Calu3 (cell line): ENCODE data around the gene PITPNB. TPM values are rescaled to one million over a fixed set of nuclear protein-coding genes. Genes with fewer than 3 reads are reported as not detected.

Source experiments
- BruUV-seq: library from RNA; stranded (reverse); fragments of 400-500 nt; replicated peaks from 2 replicates; lab custom pipeline; 2021; lab: Mats Ljungman, UMichigan
- CTCF ChIA-PET: fragments of 300-600 bp; sonication (Branson Sonifier 250); formaldehyde crosslinking; loops from one replicate; lab custom pipeline; 2022; ENCODE audit warnings: antibody characterized with exemption; lab: Charles Lee
- DNase-seq: peaks from one replicate; pipeline ENCODE4 v3.0.0; 2022
- H3K27ac Mint-ChIP-seq: one replicate; pipeline ENCODE4 v1.8.0; 2022; ENCODE audit warnings: mixed read lengths; ENCODE audit not compliant: unreplicated experiment
- H3K27me3 Mint-ChIP-seq: one replicate; pipeline ENCODE4 v1.8.0; 2022; ENCODE audit warnings: mixed read lengths; ENCODE audit not compliant: unreplicated experiment
- H3K36me3 Mint-ChIP-seq: one replicate; pipeline ENCODE4 v1.8.0; 2022; ENCODE audit warnings: mild to moderate bottlenecking, moderate library complexity, mixed read lengths; ENCODE audit not compliant: insufficient read depth, unreplicated experiment
- H3K4me1 Mint-ChIP-seq: one replicate; pipeline ENCODE4 v1.8.0; 2022; ENCODE audit warnings: mild to moderate bottlenecking, low read depth, mixed read lengths; ENCODE audit not compliant: unreplicated experiment
- H3K4me3 Mint-ChIP-seq: one replicate; pipeline ENCODE4 v1.8.0; 2022; ENCODE audit warnings: mild to moderate bottlenecking, low read depth, moderate library complexity, mixed read lengths; ENCODE audit not compliant: unreplicated experiment
- H3K9me3 Mint-ChIP-seq: one replicate; pipeline ENCODE4 v1.8.0; 2022; ENCODE audit warnings: low read depth, mixed read lengths; ENCODE audit not compliant: unreplicated experiment
- intact Hi-C: fragments of 100-400 bp; cut with micrococcal nuclease; formaldehyde crosslinking; loops from one replicate; pipeline ENCODE4 v1.10.0; 2022; ENCODE audit not compliant: unreplicated experiment
- total RNA-seq: library from RNA; stranded (reverse); gene quantifications from 2 replicates; pipeline ENCODE4 v1.2.3, GENCODE V29; 2022
- TF ChIP-seq, protein P1 (sequence below): fragments of 200-600 bp; IDR thresholded peaks from one replicate; pipeline ENCODE4 v1.8.0; 2022; ENCODE audit warnings: antibody characterized with exemption; ENCODE audit not compliant: unreplicated experiment

PITPNB gene
- total RNA-seq, 1 experiment from 2014 or later = 136 TPM

DNA sequence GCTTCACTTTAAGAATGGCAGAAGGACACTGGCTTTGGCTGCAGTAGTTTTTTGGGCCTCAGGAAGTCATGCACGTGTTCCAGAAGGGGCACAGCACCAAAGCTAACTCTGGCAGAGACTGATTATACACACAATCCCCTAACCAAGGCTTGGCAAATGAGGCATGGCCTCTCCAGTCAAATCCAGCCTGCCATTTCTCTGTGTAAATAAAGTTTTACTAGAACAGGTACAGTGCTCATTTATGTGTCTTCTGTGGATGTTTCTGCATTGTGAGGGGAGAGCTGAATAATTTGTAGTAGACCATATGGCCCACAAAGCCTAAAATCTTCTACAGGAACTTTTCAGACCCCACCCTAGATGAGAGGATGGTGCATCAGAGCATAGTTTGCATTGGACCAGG, 71.1 kb downstream of the PITPNB start:
- Mint-ChIP-seq H3K36me3 (peaks cover 42% of the 10 kb centered on the region), H3K27me3 (no peaks in the 10 kb centered on the region), H3K4me3 (no peak overlapping the region), H3K27ac (no peak overlapping the region), H3K9me3 (no peaks in the 10 kb centered on the region), H3K4me1 (no peaks in the 10 kb centered on the region)
- CTCF ChIA-PET = interaction anchor here (0.7 kb wide), 1 partner anchor 16 kb away, joined by 3 read pairs; no protein-coding TSS in a partner anchor
- BruUV-seq = no TSS peak
- intact Hi-C loops = no loop called here
- no peak for DNase-seq
- TF ChIP-seq, protein P1, sequence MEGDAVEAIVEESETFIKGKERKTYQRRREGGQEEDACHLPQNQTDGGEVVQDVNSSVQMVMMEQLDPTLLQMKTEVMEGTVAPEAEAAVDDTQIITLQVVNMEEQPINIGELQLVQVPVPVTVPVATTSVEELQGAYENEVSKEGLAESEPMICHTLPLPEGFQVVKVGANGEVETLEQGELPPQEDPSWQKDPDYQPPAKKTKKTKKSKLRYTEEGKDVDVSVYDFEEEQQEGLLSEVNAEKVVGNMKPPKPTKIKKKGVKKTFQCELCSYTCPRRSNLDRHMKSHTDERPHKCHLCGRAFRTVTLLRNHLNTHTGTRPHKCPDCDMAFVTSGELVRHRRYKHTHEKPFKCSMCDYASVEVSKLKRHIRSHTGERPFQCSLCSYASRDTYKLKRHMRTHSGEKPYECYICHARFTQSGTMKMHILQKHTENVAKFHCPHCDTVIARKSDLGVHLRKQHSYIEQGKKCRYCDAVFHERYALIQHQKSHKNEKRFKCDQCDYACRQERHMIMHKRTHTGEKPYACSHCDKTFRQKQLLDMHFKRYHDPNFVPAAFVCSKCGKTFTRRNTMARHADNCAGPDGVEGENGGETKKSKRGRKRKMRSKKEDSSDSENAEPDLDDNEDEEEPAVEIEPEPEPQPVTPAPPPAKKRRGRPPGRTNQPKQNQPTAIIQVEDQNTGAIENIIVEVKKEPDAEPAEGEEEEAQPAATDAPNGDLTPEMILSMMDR = no peak

DNA sequence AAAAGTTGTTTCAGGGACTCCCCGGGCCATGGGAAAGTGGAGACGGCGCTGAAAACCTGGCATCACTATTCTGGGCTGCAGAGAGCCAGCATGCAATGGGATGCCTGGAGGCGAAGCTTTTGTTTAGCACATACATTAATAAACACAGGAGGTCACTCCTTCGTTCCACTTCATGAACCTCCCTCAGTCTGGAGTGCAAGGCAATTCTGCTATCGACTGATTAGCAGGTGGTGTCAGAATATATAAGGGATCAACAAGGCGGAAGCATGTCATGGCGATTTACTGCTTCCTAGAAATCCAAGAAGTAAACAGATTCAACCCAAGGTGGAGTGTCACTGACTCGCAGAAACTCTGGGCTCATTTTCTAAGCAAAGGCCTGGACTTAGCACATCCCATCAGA, 72.1 kb downstream of the PITPNB start:
- H3K27ac Mint-ChIP-seq = no peak overlapping the region
- H3K4me1 Mint-ChIP-seq = no peaks in the 10 kb centered on the region

DNA sequence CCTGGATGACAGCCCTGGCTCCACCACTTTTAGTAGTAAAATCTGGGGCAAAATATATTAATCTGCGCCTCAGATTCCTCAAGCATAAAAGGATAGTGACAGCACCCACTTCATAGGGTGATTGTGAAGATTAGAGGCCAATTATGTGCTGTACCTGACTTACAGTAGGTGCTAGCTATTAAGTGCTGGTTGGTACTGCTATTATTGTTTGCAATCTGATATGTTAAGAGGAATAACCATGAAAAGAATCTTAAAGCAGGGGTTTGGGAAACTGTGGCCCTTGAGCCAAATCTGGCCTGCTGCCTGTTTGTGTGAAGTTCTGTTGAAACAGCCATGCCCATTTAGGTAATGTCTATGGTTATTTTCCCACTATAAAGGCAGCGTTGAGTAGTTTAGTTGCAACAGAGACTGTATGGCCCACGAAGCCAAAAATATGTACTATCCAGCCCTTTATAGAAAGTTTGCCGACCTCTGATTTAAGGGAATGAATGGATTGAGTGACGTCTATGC, 72.8 kb downstream of the PITPNB start:
- CTCF ChIA-PET = no interaction called here
- no peaks in the 10 kb centered on the region for H3K4me1 Mint-ChIP-seq
- H3K27ac Mint-ChIP-seq = no peak overlapping the region
- H3K9me3 Mint-ChIP-seq = no peaks in the 10 kb centered on the region
- intact Hi-C loops = no loop called here
- no peaks in the 10 kb centered on the region for H3K27me3 Mint-ChIP-seq
- BruUV-seq = no TSS peak
- no peak for DNase-seq
- peaks cover 33% of the 10 kb centered on the region for H3K36me3 Mint-ChIP-seq
- TF ChIP-seq, protein P1 = no peak
- H3K4me3 Mint-ChIP-seq = no peak overlapping the region

More for the DNA sequence above, 72.1 kb downstream of the PITPNB start:
- no TSS peak for BruUV-seq
- intact Hi-C loops = no loop called here
- H3K27me3 Mint-ChIP-seq = no peaks in the 10 kb centered on the region
- TF ChIP-seq, protein P1 = no peak
- DNase-seq = no peak
- no peaks in the 10 kb centered on the region for H3K9me3 Mint-ChIP-seq
- H3K36me3 Mint-ChIP-seq = peaks cover 36% of the 10 kb centered on the region
- no peak overlapping the region for H3K4me3 Mint-ChIP-seq
- CTCF ChIA-PET = no interaction called here

DNA sequence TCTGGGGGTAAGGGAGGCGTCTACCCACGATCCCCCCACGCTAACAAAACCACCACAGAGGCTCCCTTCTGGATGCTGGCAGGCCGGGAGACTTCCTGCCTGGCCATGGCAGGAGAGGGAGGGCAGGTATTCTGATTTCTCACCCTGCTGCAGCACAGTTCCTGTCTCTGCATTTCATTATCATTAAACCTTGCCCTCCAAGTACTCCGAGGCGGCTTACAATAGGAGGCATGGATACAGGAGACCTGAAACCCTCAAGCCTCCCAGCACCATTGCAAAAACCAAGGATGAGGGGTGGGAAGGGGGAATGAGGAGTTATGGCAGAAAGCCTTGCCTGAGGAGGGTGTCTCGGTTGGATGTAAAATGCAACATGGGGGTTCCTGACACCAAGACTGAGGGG, 73.4 kb downstream of the PITPNB start:
- TF ChIP-seq, protein P1 = no peak
- Mint-ChIP-seq H3K27ac (no peak overlapping the region), H3K4me1 (no peaks in the 10 kb centered on the region), H3K9me3 (no peaks in the 10 kb centered on the region), H3K27me3 (no peaks in the 10 kb centered on the region), H3K36me3 (peaks cover 33% of the 10 kb centered on the region), H3K4me3 (no peak overlapping the region)
- intact Hi-C loops = no loop called here
- BruUV-seq = no TSS peak
- DNase-seq = no peak
- CTCF ChIA-PET = interaction anchor here (0.6 to 0.7 kb wide), 2 partner anchors 21 to 73 kb away, joined by 4 read pairs; no protein-coding TSS in a partner anchor
